HG02884 (cell line): Measurements from ENCODE around the gene UNC119B.
"Not testable (repeated sequence)": the region's sequence is repeated elsewhere in the genome, so short reads cannot be mapped to it uniquely, and the experiment has no call there.

Experiments used
- ATAC-seq: cut with Tn5 transposase; IDR thresholded peaks from one replicate; pipeline ENCODE4 v1.9.1; 2021; ENCODE audit warnings: mild to moderate bottlenecking, moderate library complexity; ENCODE audit not compliant: unreplicated experiment

UNC119B gene

DNA sequence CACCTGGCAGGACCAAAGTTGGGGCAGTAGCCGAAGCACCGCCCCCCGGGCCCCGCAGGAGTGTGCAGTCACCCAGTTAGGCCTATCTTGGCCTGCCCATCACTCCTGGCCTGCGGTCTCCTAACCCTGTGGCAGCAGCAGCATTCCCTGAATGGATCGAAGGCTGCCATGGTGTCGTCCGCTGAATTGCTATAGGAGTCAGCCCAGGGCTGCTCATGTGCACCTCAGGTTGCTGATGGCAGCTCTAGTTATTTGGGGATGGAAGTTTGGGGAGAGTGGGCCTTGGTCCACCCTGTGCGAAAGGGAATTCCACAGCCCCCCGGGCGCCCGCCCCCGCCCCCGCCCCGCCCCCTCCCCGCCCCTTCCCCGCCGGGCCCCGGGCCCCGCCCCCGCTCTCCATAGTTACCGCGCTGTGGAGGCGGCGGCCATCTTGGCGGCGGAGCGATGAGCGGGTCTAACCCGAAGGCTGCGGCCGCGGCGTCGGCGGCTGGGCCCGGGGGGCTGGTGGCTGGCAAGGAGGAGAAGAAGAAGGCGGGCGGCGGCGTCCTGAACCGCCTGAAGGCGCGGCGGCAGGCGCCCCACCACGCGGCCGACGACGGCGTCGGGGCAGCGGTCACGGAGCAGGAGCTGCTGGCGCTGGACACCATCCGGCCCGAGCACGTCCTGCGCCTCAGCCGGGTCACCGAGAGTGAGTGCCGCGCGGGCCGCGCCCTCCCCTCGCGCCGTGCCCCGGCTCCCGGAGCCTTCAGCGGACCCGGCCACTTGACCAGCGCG, at the start of gene UNC119B:
TSS of gene UNC119B (plus strand) at position 428 of the 774 bp plus-strand sequence. CDS start at position 445, 17 bp downstream.
- ATAC-seq: peak; percentile 66

DNA sequence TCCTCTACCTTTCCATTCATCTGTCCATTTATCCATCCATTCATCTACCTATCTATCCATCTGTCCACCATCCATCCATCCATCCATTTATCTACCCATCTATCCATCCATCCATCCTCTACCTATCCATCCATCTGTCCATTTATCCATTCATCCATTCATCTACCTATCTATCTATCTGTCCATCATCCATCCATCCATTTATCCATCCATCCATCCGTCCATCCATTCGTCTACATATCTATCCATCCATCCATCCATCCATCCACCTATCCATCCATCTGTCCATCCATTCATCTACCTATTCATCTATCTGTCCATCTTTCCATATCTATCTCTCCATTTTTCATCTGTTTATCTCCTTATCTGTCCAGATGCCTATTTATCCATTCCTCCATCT, 48.8 kb upstream of the UNC119B start:
- no peak for ATAC-seq

DNA sequence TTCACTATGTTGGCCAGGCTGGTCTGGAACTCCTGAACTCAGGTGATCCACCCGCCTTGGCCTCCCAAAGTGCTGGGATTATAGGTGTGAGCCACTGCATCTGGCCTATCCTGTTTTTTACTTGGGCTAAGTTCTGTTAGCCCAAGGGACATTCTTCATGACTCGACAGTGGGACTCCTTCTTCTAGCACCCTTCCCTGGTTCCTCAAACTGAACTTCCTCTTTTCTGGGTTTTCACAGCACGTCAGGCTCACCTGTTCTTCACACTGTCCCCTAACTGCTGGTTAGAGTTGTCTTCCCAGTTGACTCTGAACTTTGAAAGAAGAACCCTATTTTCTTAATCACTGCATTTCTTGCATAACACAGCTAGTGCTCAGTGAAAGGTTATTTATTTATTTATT, 47.4 kb upstream of the UNC119B start:
- no peak for ATAC-seq

DNA sequence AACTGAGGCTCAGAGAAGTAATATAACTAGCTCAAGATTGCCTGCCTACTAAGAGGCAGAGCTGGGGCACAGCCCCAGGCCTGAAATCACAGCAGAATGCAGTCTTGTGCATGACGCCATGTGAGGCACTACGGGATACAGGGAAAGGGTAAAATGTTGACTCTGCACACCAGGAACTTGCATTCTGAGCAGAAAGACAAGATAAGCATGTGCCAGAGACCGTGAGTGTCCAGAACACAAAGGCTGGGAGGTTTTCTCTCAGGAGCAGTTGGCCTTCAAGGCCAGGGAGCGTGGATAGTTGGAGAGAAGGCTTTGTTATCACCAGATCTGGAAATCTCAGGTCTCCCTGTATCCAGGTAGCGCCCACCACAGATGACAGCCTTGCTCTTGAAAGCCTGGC, 46.5 kb upstream of the UNC119B start:
- no peak for ATAC-seq

DNA sequence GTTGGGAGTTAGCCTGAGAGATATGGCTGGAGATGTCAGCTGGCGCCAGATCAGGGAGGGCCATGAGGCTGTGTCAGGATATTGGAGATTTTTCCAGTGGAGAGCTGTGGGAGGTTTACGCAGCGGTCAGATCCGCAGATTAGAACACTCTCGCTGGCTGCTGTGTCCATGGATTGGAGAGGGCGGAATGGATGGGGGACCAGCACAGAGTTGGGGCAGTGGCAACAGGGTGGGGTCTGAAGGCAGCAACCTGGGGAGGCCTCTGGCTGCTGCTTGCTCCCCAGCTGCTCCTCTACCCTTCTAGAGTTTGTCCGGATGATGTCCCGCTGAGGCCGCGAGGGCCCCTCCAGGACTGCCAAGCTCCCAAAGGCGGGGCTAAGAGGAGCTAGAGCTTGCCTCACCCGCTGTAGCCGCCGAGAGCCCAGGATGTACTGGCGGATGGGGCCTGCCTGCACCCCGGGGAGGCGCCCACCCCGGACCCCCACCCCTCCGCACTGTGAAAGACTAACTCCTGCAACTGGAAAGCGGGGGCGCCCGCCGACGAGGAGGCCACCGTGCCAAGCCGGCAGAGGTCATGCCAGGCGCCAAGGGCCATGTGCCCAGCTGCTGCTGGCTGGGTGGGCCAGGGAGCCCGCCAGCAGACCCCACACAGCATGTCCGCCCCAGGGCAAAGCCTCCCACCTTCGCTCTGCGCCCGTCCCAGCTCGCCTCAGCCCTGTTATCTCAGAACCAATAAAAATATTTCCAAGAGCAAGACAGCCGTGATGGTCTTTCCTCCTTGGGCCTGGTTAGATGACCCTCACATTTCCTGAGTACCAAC, 43.5 kb upstream of the UNC119B start:
- no peak for ATAC-seq

DNA sequence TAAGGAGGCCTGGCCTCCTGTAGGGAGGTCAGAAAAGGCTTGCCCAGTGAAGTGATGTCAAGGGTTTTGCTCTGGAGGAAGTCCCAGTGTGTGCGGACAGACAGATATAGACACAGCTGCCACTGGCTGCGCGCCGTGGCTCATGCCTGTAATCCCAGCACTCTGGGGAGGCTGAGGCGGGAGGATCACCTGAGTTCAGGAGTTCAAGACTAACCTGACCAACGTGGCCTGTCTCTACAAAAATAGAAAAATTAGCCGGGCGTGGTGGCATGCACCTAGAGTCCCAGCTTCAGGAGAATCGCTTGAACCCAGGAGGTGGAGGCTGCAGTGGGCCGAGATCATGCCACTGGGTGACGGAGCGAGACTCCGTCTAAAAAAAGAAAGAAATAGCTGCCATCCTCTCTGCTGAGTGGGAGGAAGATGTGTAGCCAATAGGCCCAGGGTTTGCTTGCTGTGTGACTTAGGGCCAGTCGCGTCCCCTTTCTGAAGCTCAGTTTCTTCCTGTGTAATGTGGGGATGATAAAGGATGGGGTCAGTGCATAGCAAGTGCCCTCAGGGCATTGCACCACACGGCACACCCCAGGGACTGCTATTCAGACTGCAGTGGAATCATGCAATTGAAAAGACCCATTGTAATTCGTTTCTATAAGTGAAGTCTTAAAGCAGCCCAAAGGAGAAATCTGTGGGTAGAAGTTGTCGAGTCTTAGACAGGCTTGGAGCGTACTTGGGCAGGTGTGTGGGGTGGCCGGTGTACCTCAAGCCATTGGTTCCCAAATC, 42.0 kb upstream of the UNC119B start:
- no peak for ATAC-seq

DNA sequence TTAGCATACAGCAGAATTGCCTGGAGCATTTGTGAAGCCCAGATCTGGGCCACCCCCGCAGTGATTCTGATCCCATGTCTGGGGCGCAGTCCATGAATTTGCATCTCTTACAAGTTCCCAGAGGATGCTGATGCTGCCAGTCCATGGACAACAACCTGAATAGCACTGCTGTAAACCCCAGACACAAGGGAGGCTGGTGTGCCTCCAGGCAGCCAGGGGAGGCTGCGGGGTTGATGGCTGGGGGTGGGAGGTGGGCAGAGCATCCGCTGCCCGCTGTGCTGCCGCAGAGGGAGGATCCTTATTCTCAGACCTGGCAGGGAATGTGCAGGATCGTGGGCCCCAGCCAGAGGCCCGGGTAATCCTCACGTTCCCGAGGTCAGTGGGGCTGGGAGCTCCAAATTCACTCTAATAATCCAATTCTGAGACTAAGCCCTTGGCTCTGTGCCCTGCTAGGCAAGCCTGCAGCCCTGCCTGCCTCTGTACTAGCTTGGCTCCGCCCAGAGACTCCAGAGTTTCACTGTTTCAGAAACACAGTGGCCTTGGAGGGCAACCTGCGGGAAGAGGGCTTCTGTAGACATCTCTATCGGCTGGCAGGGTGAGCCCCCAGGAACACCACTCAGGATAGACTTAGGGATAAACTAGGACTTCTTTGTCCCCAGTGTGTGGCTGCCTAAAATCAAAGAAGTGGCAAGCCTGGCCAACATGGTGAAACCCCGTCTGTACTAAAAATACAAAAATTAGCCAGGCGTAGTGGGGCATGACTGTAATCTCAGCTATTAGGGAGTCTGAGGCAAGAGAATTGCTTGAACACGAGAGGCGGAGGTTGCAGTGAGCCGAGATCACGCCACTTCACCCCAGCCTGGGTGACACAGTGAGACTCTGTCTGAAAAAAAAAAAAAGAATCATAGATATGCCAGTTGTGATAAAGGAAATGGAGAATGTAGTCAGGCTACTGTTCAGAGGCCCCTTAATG, 41.1 kb upstream of the UNC119B start:
- ATAC-seq: peak; percentile 51

DNA sequence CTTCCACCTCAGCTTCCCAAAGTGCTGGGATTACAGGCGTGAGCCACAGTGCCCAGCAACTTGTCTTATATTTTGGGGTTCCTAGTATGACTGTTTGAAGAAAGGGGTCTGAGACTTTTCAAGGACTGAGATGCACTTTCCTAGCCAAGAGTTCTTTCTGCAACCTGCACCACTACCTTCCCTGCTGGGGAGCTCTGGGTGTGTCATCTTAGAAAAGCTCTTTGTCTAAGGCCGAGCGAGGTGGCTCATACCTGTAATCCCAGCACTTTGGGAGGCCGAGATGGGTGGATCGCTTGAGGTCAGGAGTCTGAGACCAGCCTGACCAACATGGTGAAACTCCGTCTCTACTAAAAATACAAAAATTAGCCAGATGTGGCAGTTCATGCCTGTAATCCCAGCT, 40.0 kb upstream of the UNC119B start:
- not testable (repeated sequence) for ATAC-seq

DNA sequence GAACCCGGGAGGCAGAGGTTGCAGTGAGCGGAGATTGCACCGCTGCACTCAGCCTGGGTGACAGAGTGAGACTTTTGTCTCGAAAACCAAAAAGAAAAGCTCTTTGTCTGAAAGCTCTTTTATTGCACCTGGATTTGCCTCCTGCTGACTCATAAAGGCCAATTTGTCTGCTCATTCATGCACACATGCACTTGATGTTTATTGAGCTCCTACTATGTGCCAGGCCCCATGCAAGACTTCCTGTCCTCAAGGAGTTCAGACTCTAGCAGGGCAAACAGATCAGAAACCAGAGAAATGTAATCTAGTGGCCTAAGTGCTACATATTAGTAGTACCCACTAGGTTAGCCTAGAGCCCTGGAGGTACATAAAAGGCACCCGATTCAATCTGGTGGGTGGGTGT, 39.6 kb upstream of the UNC119B start:
- no peak for ATAC-seq

DNA sequence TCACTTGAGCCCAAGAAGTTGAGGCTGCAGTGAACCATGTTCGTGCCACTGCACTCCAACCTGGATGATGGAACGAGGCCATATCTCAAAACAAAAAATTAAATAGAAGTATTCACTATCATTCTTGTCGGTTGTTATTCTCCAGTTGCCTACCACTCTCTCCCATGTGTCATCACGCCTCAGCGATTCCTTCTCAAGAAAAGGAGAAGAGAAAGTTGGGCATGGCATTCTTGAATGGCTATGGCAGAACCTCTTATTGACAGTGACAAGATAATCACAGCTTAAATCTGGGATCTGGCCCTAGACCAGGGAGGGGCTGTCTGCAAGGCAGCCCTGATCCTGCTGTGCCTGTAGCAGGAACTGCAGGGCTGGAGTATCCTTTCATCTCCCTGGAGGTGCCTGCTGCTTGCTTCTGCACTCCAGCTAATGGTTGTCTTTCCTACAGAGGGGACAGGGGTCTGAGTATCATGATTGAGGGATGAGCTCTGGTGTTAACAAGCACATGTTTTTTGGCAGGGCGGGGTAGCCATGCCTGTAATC, 36.1 kb upstream of the UNC119B start:
- no peak for ATAC-seq

DNA sequence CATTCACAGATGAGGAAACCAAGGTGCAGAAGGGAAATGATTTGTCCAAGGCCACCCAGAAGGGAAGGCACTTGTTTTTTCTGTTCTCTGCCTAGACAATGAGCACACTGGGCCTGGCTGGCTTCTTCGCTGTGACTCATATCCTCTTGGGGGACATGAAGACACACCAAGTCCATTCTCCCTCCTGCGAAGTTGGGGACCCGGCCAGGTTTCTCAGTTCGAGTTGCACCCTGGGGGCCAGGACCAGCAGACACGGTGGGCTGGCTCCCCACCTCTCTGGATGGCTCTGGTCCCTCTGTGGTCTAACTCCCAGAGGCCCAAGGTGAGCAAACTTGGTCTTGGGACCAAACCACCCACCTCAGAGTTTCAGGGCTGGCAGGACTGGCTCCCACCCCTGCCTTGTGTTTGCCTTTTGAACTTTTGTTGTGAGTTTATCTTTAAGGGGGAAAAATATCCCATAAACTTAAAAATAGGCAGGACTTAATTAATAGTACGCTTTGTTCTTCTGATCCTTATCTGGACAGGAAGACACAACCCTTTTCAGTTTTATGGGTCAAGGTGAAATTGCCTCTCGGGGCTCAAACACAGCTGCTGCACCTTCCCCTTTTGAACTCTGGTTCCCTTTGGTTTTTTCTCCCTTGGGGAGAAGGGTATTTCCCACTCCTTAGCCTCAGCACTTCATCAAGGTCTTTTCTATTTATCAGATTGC, 32.3 kb upstream of the UNC119B start:
- ATAC-seq: no peak

DNA sequence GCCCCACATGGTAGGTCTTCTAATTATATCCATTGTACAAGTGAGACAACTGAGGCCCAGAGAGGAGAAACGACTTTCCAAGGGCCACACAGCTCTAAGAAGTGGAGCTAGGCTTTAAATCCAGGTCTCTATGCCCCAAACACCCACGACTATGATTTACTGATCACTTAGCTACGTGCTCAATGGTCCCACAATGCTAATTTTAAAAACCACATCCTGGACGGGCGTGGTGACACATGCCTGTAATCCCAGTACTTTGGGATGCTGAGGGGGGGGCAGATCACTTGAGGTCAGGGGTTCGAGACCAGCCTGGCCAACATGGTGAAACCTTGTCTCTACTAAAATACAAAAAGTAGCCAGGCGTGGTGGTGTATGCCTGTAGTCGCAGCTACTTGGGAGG, 31.7 kb upstream of the UNC119B start:
- no peak for ATAC-seq

DNA sequence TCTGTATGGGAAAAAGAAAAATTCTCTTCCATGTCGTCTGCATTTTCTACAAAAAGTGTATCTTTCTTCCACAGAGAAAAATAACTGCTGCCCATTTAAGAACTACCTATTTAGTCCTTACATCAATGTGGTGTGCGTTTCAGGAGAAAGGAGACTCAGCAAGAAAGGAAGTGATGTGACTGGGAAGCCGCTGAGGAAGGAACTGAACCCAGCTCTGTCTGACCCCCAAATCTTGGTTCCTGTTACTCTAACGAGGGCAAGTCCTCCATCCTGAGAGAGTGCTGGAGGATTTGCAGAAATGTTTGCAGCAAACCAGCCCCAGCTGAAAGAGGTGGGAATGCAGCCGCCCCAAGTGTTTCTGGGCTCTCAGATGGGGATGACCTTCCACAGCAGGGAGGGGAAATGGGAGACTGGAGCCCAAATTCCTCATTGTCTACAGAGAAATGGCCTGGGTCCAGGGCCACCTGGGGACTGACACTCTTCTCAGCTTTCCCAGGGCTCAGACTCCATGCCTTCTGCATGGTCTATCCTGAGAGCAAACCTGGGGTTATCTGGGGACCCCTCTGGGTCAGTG, 30.0 kb upstream of the UNC119B start:
- no peak for ATAC-seq

DNA sequence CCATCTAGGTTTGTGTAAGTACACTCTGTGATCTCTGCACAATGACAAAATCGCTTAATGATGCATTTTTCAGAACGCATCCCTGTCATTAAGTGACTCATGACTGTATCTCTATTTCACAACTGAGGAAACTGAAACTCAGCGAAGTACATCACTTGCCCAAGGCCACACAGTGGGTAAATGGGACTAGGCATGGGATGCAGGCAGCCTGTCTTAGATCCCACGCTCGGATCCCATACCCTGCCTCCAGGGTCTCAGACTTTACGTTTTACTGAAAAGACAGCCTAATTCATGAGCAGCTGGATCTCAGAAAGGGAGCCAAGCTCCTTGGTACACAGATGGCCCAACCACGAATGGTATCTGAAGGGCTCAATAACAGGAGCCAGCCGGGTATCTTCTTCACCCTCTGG, 25.7 kb upstream of the UNC119B start:
- ATAC-seq: no peak

DNA sequence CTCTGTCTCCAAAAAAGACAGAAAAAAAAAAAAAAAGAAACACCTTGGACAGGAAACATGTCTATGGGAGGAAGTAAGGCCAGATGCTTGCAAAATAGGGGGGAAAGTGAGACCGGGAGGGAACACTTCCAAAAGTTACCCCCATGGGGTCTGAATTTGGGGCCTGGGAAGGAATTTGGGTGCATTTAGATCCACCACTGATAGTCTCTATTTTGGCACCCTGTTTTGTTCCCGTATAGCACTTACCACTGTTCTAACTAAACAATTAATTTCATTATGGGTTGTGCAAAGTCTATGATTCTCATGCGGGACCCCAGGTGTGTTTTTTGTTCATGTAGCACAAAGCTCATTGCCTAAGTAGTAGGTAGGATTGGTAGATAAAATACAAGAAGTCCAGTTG, 24.7 kb upstream of the UNC119B start:
- ATAC-seq: no peak

DNA sequence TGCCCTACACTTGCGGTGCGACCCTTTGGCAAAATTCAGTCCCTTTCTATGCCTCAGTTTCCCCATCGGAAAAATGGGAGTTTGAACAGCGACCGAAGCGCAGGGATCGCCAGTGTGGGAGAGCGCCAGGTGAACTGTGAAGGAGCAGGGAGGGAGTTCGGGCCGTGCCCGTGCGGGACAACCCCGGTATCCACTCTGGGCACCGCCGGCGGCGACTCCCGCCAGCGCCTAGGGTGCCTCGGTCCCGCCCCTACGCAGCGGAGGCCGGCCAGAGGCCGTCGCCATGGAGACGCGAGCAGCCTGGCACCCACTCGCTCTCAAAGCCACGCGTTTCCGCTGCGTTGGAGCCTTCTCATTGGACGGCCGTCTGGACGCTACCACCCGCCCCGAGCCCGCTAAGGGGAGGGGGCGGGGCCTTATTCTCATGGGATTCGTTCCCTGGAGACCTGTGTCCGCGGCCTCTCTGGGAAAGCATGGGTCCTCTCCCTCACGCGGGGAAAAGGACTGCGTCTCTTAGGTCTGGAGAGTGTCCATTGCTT, 24.0 kb upstream of the UNC119B start:
- peak; percentile 65 for ATAC-seq

DNA sequence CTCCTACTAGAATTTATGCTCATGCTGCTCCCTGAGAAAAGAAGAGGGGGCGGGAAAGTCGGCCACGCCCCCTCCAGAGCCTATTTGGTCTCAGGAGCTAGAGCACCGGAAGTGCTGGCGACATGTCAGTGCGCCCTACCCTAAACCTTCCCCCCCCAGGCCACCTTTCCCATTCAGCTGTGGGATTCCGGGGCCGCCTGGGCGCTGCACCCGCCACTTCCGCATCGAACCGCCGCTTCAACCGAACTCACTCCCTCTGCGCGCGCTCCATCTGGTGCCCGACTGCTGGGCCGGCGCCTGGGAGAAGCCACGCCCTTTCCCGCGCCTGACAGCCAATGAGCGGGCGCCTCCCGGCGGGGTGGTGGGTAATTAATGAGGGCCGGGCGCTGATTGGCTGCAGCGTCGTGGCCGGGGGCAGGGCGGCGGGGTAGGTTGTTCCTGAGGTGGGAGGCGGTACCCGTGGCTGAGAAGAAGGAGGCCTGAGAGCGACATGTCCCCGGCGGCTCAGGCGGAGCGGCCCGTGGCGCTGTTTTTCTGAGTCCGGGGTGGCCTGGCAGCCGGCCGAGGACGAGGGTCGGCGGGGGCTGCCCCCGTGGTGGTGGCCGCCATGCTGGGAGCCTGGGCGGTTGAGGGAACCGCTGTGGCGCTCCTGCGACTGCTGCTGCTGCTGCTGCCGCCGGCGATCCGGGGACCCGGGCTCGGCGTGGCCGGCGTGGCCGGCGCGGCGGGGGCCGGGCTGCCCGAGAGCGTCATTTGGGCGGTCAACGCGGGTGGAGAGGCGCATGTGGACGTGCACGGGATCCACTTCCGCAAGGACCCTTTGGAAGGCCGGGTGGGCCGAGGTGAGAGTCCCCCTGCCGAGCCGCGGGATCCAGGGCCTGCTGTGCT, 23.3 kb upstream of the UNC119B start, which contains the start of gene MLEC:
TSS of gene MLEC (plus strand) at position 460 of the 888 bp plus-strand sequence. CDS start at position 608, 148 bp downstream.
- peak; percentile 58 for ATAC-seq
